Lower lobe of right lung (tissue), 2 donors: ENCODE results near the gene MORN5. TPM values are rescaled to one million over a fixed set of nuclear protein-coding genes. Genes with fewer than 3 reads are reported as not detected.

Source experiments
- ATAC-seq, 2 donors: fragments of 200-7000 bp; cut with Tn5 transposase; one replicate each; pipeline ENCODE4 v1.9.1; 2020 to 2022; ENCODE audit warnings: mild to moderate bottlenecking in 2 of 2, moderate library complexity in 2 of 2
- DNase-seq: peaks from one replicate; pipeline ENCODE4 v3.0.0-alpha.2; 2020
- H3K27ac ChIP-seq: fragments of 200-600 bp; one replicate; pipeline ENCODE4 v1.8.0; 2022
- H3K27me3 ChIP-seq: fragments of 200-600 bp; one replicate; pipeline ENCODE4 v1.8.0; 2022; ENCODE audit warnings: low read depth
- H3K36me3 ChIP-seq: fragments of 200-600 bp; one replicate; pipeline ENCODE4 v1.8.0; 2022; ENCODE audit warnings: mild to moderate bottlenecking
- H3K4me1 ChIP-seq: fragments of 200-600 bp; one replicate; pipeline ENCODE4 v1.8.0; 2022
- H3K4me3 ChIP-seq: fragments of 200-600 bp; one replicate; pipeline ENCODE4 v1.8.0; 2022; ENCODE audit warnings: mild to moderate bottlenecking
- H3K9me3 ChIP-seq: fragments of 200-600 bp; one replicate; pipeline ENCODE4 v1.8.0; 2022
- CTCF ChIP-seq: fragments of 200-600 bp; IDR thresholded peaks from one replicate; pipeline ENCODE4 v1.8.0; 2022; ENCODE audit warnings: antibody characterized with exemption, mild to moderate bottlenecking
- intact Hi-C: fragments of 100-400 bp; cut with DNase I; formaldehyde crosslinking; loops from one replicate; pipeline ENCODE4 v1.11.0; 2022
- total RNA-seq: library from RNA; stranded (reverse); fragmentation: NEBNext Ultra II Directional; extraction: Animal tissue kit (Norgen Biotek cat#: 25700); gene quantifications from one replicate; pipeline ENCODE4 v1.2.1, GENCODE V29; 2021
- donor health status: DM: no; HTN: yes; CAD: no; lungs with severe emphysema.

The MORN5 gene
- total RNA-seq, 1 donor from 2014 or later = 7.7 TPM

GRCh38 chr9:122145592-122145863 is 14.2 kb upstream of the MORN5 start:
- Histone ChIP-seq H3K4me3 (no peak overlapping the region), H3K36me3 (peaks cover 78% of the 10 kb centered on the region), H3K4me1 (peaks cover 9% of the 10 kb centered on the region), H3K27me3 (no peaks in the 10 kb centered on the region), H3K27ac (no peak overlapping the region), H3K9me3 (no peaks in the 10 kb centered on the region)
- no peak for DNase-seq
- ATAC-seq = no peak
- intact Hi-C loops = no loop called here
- no peak for TF ChIP-seq CTCF

GRCh38 chr9:122151267-122151828 is 8.4 kb upstream of the MORN5 start:
- no peak for ATAC-seq
- no peak for DNase-seq
- no peaks in the 10 kb centered on the region for H3K27me3 ChIP-seq
- H3K4me3 ChIP-seq = no peak overlapping the region
- H3K4me1 ChIP-seq = peaks cover 7% of the 10 kb centered on the region
- no peak overlapping the region for H3K27ac ChIP-seq
- intact Hi-C loops = no loop called here
- H3K9me3 ChIP-seq = no peaks in the 10 kb centered on the region
- H3K36me3 ChIP-seq = peaks cover 54% of the 10 kb centered on the region
- TF ChIP-seq CTCF = no peak

- Histone ChIP-seq H3K4me3 (no peak overlapping the region), H3K9me3 (no peaks in the 10 kb centered on the region), H3K27ac (no peak overlapping the region), H3K36me3 (peaks cover 14% of the 10 kb centered on the region), H3K4me1 (peaks cover 28% of the 10 kb centered on the region), H3K27me3 (no peaks in the 10 kb centered on the region)
- no peak for TF ChIP-seq CTCF
- DNase-seq (no peak), ATAC-seq (no peak)
- intact Hi-C loops = no loop called here
These were observed 3.9 kb upstream of the MORN5 start for GRCh38 chr9:122155796-122156195.

- TF ChIP-seq CTCF = peak; percentile 22
- H3K9me3 ChIP-seq = no peaks in the 10 kb centered on the region
- H3K4me3 ChIP-seq = no peak overlapping the region
- H3K27ac ChIP-seq = no peak overlapping the region
- no peaks in the 10 kb centered on the region for H3K27me3 ChIP-seq
- H3K4me1 ChIP-seq = peaks cover 28% of the 10 kb centered on the region
- H3K36me3 ChIP-seq = no peaks in the 10 kb centered on the region
- ATAC-seq (no peak), DNase-seq (no peak)
- intact Hi-C loops = no loop called here
These were observed 1.5 kb upstream of the MORN5 start for GRCh38 chr9:122158202-122158601.

- Histone ChIP-seq H3K36me3 (no peaks in the 10 kb centered on the region), H3K27me3 (no peaks in the 10 kb centered on the region), H3K4me1 (peaks cover 28% of the 10 kb centered on the region), H3K27ac (peak overlapping the region; percentile 91), H3K4me3 (peak overlapping the region; percentile 98), H3K9me3 (no peaks in the 10 kb centered on the region)
- no peak for TF ChIP-seq CTCF
- intact Hi-C loops = no loop called here
- ATAC-seq (no peak), DNase-seq (no peak)
These were observed 178 bp downstream of the MORN5 start for GRCh38 chr9:122159925-122160246.

- ATAC-seq (no peak), DNase-seq (no peak)
- no peak overlapping the region for H3K27ac ChIP-seq
- no peaks in the 10 kb centered on the region for H3K27me3 ChIP-seq
- no peaks in the 10 kb centered on the region for H3K36me3 ChIP-seq
- intact Hi-C loops = no loop called here
- H3K4me3 ChIP-seq = no peak overlapping the region
- peaks cover 16% of the 10 kb centered on the region for H3K4me1 ChIP-seq
- TF ChIP-seq CTCF = no peak
- H3K9me3 ChIP-seq = no peaks in the 10 kb centered on the region
These were observed 2.7 kb downstream of the MORN5 start for GRCh38 chr9:122162415-122162814.
